Endodermal cell (in vitro differentiated cells): Measurements from ENCODE around the gene SNRNP70. TPM values are rescaled to one million over a fixed set of nuclear protein-coding genes. Genes with fewer than 3 reads are reported as not detected.
"Not testable (repeated sequence)": the region's sequence is repeated elsewhere in the genome, so short reads cannot be mapped to it uniquely, and the experiment has no call there.

Experiments
- DNase-seq: peaks from one replicate; pipeline ENCODE4 v3.0.0-alpha.2; 2017
- H3K27ac ChIP-seq: 2 replicates; pipeline ENCODE4 v1.5.1; 2013; ENCODE audit warnings: mild to moderate bottlenecking, low read depth, low read length, moderate library complexity
- H3K27me3 ChIP-seq: 2 replicates; pipeline ENCODE4 v1.6.1; 2013; ENCODE audit warnings: mild to moderate bottlenecking, low read length, moderate library complexity; ENCODE audit not compliant: insufficient read depth, control insufficient read depth, poor library complexity, severe bottlenecking
- H3K36me3 ChIP-seq: 2 replicates; pipeline ENCODE4 v1.7.0; 2013; ENCODE audit warnings: mild to moderate bottlenecking, low read length, moderate library complexity; ENCODE audit not compliant: control insufficient read depth, insufficient read depth
- H3K4me1 ChIP-seq: one replicate; pipeline ENCODE4 v1.7.0; 2013; ENCODE audit warnings: low read length; ENCODE audit not compliant: control insufficient read depth, insufficient read depth
- H3K4me3 ChIP-seq: 2 replicates; pipeline ENCODE4 v1.5.1; 2013; ENCODE audit warnings: mild to moderate bottlenecking, low read length, moderate library complexity
- H3K9ac ChIP-seq: 2 replicates; pipeline ENCODE4 v1.6.1; 2013; ENCODE audit warnings: mild to moderate bottlenecking, low read length, moderate library complexity; ENCODE audit not compliant: poor library complexity, severe bottlenecking; ENCODE audit errors: extremely low read depth
- H3K9me3 ChIP-seq: 2 replicates; pipeline ENCODE4 v1.6.1; 2013; ENCODE audit warnings: mild to moderate bottlenecking, low read length, moderate library complexity; ENCODE audit not compliant: control insufficient read depth
- H3K27ac Mint-ChIP-seq: 2 replicates; pipeline ENCODE4 v1.8.0; 2020; ENCODE audit warnings: mixed read lengths
- H3K27me3 Mint-ChIP-seq: 2 replicates; pipeline ENCODE4 v1.8.0; 2021; ENCODE audit warnings: mild to moderate bottlenecking, mixed read lengths; ENCODE audit not compliant: insufficient read depth
- H3K36me3 Mint-ChIP-seq: 2 replicates; pipeline ENCODE4 v1.8.0; 2020; ENCODE audit warnings: low read depth, mixed read lengths
- H3K4me1 Mint-ChIP-seq: 2 replicates; pipeline ENCODE4 v1.8.0; 2020; ENCODE audit warnings: mixed read lengths
- H3K4me3 Mint-ChIP-seq: 2 replicates; pipeline ENCODE4 v1.8.0; 2020; ENCODE audit warnings: mild to moderate bottlenecking, moderate library complexity, mixed read lengths
- H3K9me3 Mint-ChIP-seq: 2 replicates; pipeline ENCODE4 v1.8.0; 2020; ENCODE audit warnings: mild to moderate bottlenecking, mixed read lengths
- WGBS, 2 experiments: methylation state at CpG; one replicate each; pipeline versions ENCODE4 v1.1.5 to v1.1.7; 2013; ENCODE audit warnings: missing lambda C conversion rate in 2 of 2, mixed read lengths in 1 of 2; ENCODE audit not compliant: insufficient coverage in 1 of 2, insufficient read length in 1 of 2; 5-methylcytosine and 5-hydroxymethylcytosine counted together
- total RNA-seq, 2 donors: library from RNA; stranded (reverse); fragmentation: NEBNext Ultra II Directional in 1 of 2; extraction: Animal tissue kit (Norgen Biotek cat#: 25700) in 1 of 2; gene quantifications; 2 replicates in 1 of 2; 3 replicates in 1 of 2; pipeline ENCODE4 v1.2.1, GENCODE V29; 2021
- TF ChIP-seq, protein P1 (sequence below): fragments of 200-600 bp; sonication (generic); conservative IDR thresholded peaks from 2 replicates; pipeline ENCODE4 v1.5.0; 2021; ENCODE audit warnings: antibody characterized with exemption, mild to moderate bottlenecking

The SNRNP70 gene
- total RNA-seq, 2 donors from 2014 or later, result 284 to 292 TPM

DNA sequence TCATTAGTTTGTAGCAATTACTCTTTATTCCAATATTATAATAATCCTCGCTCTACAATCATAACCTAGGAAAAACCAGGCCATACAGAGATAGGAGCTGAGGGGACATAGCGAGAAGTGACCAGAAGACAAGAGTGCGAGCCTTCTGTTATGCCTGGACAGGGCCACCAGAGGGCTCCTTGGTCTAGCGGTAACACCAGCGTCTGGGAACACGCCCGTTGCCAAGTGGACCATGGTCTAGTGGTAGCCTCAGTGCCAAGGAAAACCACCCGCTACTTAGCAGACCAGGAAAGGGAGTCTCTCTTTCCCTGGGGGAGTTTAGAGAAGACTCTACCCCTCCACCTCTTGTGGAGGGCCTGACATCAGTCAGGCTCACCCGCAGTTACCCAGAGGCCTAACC lies 10.4 kb upstream of the SNRNP70 start:
- H3K9ac ChIP-seq, H3K4me3 ChIP-seq, H3K27ac Mint-ChIP-seq, H3K36me3 Mint-ChIP-seq, H3K4me1 ChIP-seq, H3K27ac ChIP-seq, H3K36me3 ChIP-seq, H3K9me3 ChIP-seq, H3K4me1 Mint-ChIP-seq, H3K4me3 Mint-ChIP-seq: not testable (repeated sequence)
- peaks cover 49% of the 10 kb centered on the region for H3K27me3 ChIP-seq
- 16 to 30% methylated on average over 6 to 7 of the region's 9 CpGs for WGBS, 2 experiments
- TF ChIP-seq, protein P1, sequence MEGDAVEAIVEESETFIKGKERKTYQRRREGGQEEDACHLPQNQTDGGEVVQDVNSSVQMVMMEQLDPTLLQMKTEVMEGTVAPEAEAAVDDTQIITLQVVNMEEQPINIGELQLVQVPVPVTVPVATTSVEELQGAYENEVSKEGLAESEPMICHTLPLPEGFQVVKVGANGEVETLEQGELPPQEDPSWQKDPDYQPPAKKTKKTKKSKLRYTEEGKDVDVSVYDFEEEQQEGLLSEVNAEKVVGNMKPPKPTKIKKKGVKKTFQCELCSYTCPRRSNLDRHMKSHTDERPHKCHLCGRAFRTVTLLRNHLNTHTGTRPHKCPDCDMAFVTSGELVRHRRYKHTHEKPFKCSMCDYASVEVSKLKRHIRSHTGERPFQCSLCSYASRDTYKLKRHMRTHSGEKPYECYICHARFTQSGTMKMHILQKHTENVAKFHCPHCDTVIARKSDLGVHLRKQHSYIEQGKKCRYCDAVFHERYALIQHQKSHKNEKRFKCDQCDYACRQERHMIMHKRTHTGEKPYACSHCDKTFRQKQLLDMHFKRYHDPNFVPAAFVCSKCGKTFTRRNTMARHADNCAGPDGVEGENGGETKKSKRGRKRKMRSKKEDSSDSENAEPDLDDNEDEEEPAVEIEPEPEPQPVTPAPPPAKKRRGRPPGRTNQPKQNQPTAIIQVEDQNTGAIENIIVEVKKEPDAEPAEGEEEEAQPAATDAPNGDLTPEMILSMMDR, result peak; percentile 77
- DNase-seq, result peak; percentile 76
- H3K9me3 Mint-ChIP-seq, result peaks cover 10% of the 10 kb centered on the region
- peaks cover 73% of the 10 kb centered on the region for H3K27me3 Mint-ChIP-seq

GRCh38 chr19:49080392-49080791 lies 4.9 kb upstream of the SNRNP70 start:
- Histone ChIP-seq H3K4me1 (no peaks in the 10 kb centered on the region), H3K27me3 (peaks cover 12% of the 10 kb centered on the region), H3K4me3 (no peak overlapping the region), H3K9ac (no peak overlapping the region), H3K36me3 (no peaks in the 10 kb centered on the region), H3K9me3 (no peaks in the 10 kb centered on the region), H3K27ac (no peak overlapping the region)
- Mint-ChIP-seq H3K36me3 (no peaks in the 10 kb centered on the region), H3K4me3 (no peak overlapping the region), H3K4me1 (peaks cover 2% of the 10 kb centered on the region), H3K27me3 (peaks cover 49% of the 10 kb centered on the region), H3K9me3 (peaks cover 4% of the 10 kb centered on the region), H3K27ac (no peak overlapping the region)
- TF ChIP-seq, protein P1, result no peak
- WGBS, 2 experiments, result 95% methylated on average over 4 of the region's 4 CpGs; no CpG with 5 or more reads in 1 of the 2 experiments
- DNase-seq, result no peak

DNA sequence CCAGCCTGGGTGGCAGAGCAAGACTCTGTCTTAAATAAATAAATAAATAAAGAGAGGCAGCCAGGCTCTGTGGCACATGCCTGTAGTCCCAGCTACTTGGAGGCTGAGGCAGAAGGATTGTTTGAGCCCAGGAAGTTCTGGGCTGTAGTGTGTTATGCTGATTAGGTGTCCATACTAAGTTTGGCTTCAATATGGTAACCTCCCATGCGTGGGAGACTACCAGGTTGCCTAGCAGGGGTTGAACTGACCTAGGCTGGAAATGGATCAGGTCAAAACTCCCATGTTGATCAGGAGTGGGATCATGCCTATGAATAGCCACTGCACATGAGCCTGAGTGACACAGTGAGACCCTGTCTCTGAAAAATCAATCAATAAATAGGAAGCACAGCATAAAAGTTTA lies 4.0 kb upstream of the SNRNP70 start:
- Histone ChIP-seq H3K4me1 (no peaks in the 10 kb centered on the region), H3K9ac (no peak overlapping the region), H3K27ac (no peak overlapping the region), H3K27me3 (peaks cover 12% of the 10 kb centered on the region), H3K4me3 (no peak overlapping the region), H3K9me3 (no peaks in the 10 kb centered on the region), H3K36me3 (peaks cover 2% of the 10 kb centered on the region)
- H3K4me3 Mint-ChIP-seq, result no peak overlapping the region
- TF ChIP-seq, protein P1, result no peak
- peaks cover 4% of the 10 kb centered on the region for H3K9me3 Mint-ChIP-seq
- H3K4me1 Mint-ChIP-seq, result peaks cover 5% of the 10 kb centered on the region
- H3K36me3 Mint-ChIP-seq, result peaks cover 4% of the 10 kb centered on the region
- H3K27me3 Mint-ChIP-seq, result peaks cover 46% of the 10 kb centered on the region
- WGBS, 2 experiments, result 83 to 100% methylated on average over 1 of the region's 1 CpG
- no peak for DNase-seq
- H3K27ac Mint-ChIP-seq, result no peak overlapping the region
